Measurements from ENCODE around the gene JMJD1C. TPM values are rescaled to one million over a fixed set of nuclear protein-coding genes. Genes with fewer than 3 reads are reported as not detected.

The JMJD1C gene
- total RNA-seq, 1 experiment from 2014 or later: 66.3 TPM

GRCh38 chr10:63319231-63319630 is 146.5 kb downstream of the JMJD1C start:
- ChIA-PET POLR2A (no interaction called here), CTCF (no interaction called here), RAD21 (ENCODE audit: low non-redundant PET in 1 of 2, low total read pairs in 2 of 2, uncharacterized antibody in 2 of 2, unreplicated experiment in 2 of 2) (no interaction called here)
- Histone ChIP-seq H3K9me3 (ENCODE audit: control insufficient read depth in 1 of 2, insufficient read depth in 1 of 2, low read depth in 1 of 2, low read length in 2 of 2) (no peaks in the 10 kb centered on the region), H3K79me2 (ENCODE audit: insufficient read depth, low read length) (peaks cover 5% of the 10 kb centered on the region; the same call in 1 of the 2 replicates), H4K20me1 (ENCODE audit: insufficient read depth) (no peaks in the 10 kb centered on the region), H3K9me2 (ENCODE audit: insufficient read depth) (no peaks in the 10 kb centered on the region), H3K36me3 (ENCODE audit: control insufficient read depth in 1 of 2, insufficient read depth in 2 of 2, low read length in 2 of 2) (no peaks in the 10 kb centered on the region), H2AFZ (ENCODE audit: low read depth, low read length, poor library complexity, severe bottlenecking) (no peak overlapping the region), H3K27ac (ENCODE audit: low read depth, low read length) (no peak overlapping the region), H3K9ac (ENCODE audit: low read length) (no peak overlapping the region), H3K27me3 (ENCODE audit: insufficient read depth, low read length) (no peaks in the 10 kb centered on the region), H3K4me3 (replicated peaks in 1 of 2; ENCODE audit: low read depth in 1 of 2, low read length in 2 of 2) (no peak overlapping the region), H3K4me1 (ENCODE audit: control insufficient read depth in 1 of 2, insufficient read depth in 2 of 2, low read length in 2 of 2) (no peaks in the 10 kb centered on the region), H3K4me2 (ENCODE audit: low read length) (no peak overlapping the region)
- intact Hi-C loops (cut with micrococcal nuclease): no loop called here
- DNase-seq (ENCODE audit: low read depth, low spot score): no peak
- no TSS peak for BruUV-seq (replicated peaks)
- ATAC-seq: no peak
- TF ChIP-seq EZH2phosphoT487 (IDR thresholded peaks at IDR 0.05; ENCODE audit: borderline replicate concordance) (no peak), YY1 (IDR thresholded peaks at IDR 0.05; ENCODE audit: extremely low read depth, insufficient replicate concordance, low read depth, low read length) (no peak), CEBPB (IDR thresholded peaks at IDR 0.05; ENCODE audit: low read depth) (no peak), FOSL1 (IDR thresholded peaks at IDR 0.05; ENCODE audit: low read depth) (no peak), SRF (IDR thresholded peaks at IDR 0.05; ENCODE audit: low read depth) (no peak), POLR2A (IDR thresholded peaks at IDR 0.05; ENCODE audit: borderline replicate concordance, extremely low read depth, insufficient read depth, insufficient read length) (no peak), MAX (IDR thresholded peaks at IDR 0.05) (no peak), ZNF274 (IDR thresholded peaks at IDR 0.05; ENCODE audit: low read depth, low read length) (no peak), CBX3 (IDR thresholded peaks at IDR 0.05; ENCODE audit: low read depth) (no peak), RAD21 (IDR thresholded peaks at IDR 0.05; ENCODE audit: low read depth) (no peak), POLR2AphosphoS5 (IDR thresholded peaks at IDR 0.05; ENCODE audit: low read depth, low read length) (no peak), ZFX (IDR thresholded peaks at IDR 0.05) (no peak), EGR1 (IDR thresholded peaks at IDR 0.05; ENCODE audit: low read depth) (no peak)
- TF ChIP-seq, protein P1, sequence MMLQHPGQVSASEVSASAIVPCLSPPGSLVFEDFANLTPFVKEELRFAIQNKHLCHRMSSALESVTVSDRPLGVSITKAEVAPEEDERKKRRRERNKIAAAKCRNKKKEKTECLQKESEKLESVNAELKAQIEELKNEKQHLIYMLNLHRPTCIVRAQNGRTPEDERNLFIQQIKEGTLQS (IDR thresholded peaks at IDR 0.05): no peak

All from HCT116 (cell line).